Ishikawa (cell line): ENCODE data around the gene MPP4.

Experiments used
- CEBPB ChIP-seq: IDR thresholded peaks from 2 replicates; pipeline ENCODE4 v1.6.1; 2012
- CREB1 ChIP-seq: IDR thresholded peaks from 2 replicates; pipeline ENCODE4 v1.6.1; 2012; ENCODE audit warnings: low read depth
- EGR1 ChIP-seq: IDR thresholded peaks from 2 replicates; pipeline ENCODE4 v1.6.1; 2012
- EP300 ChIP-seq: IDR thresholded peaks from 2 replicates; pipeline ENCODE4 v1.6.1; 2012; ENCODE audit warnings: borderline replicate concordance
- FOXM1 ChIP-seq: IDR thresholded peaks from 2 replicates; pipeline ENCODE4 v1.6.1; 2012; ENCODE audit warnings: low read depth, borderline replicate concordance
- NFIC ChIP-seq: IDR thresholded peaks from 2 replicates; pipeline ENCODE4 v1.6.1; 2012
- RAD21 ChIP-seq: IDR thresholded peaks from 2 replicates; pipeline ENCODE4 v1.6.1; 2012; ENCODE audit warnings: low read depth
- TAF1 ChIP-seq: IDR thresholded peaks from 2 replicates; pipeline ENCODE4 v1.6.1; 2012; ENCODE audit warnings: low read depth, mild to moderate bottlenecking
- TCF12 ChIP-seq: IDR thresholded peaks from 2 replicates; pipeline ENCODE4 v1.6.1; 2012; ENCODE audit warnings: low read depth
- YY1 ChIP-seq: IDR thresholded peaks from 2 replicates; pipeline ENCODE4 v1.6.1; 2012; ENCODE audit warnings: low read depth
- ZBTB7A ChIP-seq: IDR thresholded peaks from 2 replicates; pipeline ENCODE4 v1.6.1; 2012; ENCODE audit warnings: low read depth
- TF ChIP-seq, protein P1 (sequence below): IDR thresholded peaks from 2 replicates; pipeline ENCODE4 v1.6.1; 2012
- TF ChIP-seq, protein P2 (sequence below): IDR thresholded peaks from 2 replicates; pipeline ENCODE4 v1.6.1; 2012
- TF ChIP-seq, protein P3 (sequence below): IDR thresholded peaks from 2 replicates; pipeline ENCODE4 v1.6.1; 2012; ENCODE audit warnings: low read depth, mild to moderate bottlenecking

DNA sequence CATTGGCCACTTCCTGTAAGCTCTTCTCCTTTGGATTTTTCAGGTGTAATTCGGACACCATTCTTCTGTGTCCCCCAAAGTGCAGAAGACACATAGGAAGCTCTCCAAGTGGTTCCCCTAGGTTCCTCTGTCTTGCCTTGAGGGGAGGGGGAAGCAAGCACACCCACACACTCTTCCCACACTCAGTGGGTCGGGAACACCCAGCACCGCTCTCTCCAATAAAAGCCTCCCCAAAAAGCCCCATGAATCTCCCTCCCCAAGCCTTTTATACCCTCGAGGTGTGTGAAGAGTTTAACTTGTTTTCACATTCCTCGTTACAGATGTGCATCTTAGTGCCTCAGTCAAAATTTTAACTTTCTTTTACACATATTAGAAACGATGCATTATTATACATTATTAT lies 45.2 kb downstream of the MPP4 start:
- no peak for TF ChIP-seq EP300
- no peak for TF ChIP-seq TAF1
- TF ChIP-seq, protein P1, sequence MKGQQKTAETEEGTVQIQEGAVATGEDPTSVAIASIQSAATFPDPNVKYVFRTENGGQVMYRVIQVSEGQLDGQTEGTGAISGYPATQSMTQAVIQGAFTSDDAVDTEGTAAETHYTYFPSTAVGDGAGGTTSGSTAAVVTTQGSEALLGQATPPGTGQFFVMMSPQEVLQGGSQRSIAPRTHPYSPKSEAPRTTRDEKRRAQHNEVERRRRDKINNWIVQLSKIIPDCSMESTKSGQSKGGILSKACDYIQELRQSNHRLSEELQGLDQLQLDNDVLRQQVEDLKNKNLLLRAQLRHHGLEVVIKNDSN: no peak
- TF ChIP-seq, protein P2, sequence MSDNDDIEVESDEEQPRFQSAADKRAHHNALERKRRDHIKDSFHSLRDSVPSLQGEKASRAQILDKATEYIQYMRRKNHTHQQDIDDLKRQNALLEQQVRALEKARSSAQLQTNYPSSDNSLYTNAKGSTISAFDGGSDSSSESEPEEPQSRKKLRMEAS: no peak
- no peak for TF ChIP-seq YY1
- TF ChIP-seq CEBPB: no peak
- TF ChIP-seq RAD21: no peak
- TF ChIP-seq, protein P3, sequence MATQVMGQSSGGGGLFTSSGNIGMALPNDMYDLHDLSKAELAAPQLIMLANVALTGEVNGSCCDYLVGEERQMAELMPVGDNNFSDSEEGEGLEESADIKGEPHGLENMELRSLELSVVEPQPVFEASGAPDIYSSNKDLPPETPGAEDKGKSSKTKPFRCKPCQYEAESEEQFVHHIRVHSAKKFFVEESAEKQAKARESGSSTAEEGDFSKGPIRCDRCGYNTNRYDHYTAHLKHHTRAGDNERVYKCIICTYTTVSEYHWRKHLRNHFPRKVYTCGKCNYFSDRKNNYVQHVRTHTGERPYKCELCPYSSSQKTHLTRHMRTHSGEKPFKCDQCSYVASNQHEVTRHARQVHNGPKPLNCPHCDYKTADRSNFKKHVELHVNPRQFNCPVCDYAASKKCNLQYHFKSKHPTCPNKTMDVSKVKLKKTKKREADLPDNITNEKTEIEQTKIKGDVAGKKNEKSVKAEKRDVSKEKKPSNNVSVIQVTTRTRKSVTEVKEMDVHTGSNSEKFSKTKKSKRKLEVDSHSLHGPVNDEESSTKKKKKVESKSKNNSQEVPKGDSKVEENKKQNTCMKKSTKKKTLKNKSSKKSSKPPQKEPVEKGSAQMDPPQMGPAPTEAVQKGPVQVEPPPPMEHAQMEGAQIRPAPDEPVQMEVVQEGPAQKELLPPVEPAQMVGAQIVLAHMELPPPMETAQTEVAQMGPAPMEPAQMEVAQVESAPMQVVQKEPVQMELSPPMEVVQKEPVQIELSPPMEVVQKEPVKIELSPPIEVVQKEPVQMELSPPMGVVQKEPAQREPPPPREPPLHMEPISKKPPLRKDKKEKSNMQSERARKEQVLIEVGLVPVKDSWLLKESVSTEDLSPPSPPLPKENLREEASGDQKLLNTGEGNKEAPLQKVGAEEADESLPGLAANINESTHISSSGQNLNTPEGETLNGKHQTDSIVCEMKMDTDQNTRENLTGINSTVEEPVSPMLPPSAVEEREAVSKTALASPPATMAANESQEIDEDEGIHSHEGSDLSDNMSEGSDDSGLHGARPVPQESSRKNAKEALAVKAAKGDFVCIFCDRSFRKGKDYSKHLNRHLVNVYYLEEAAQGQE: no peak
- no peak for TF ChIP-seq TCF12
- no peak for TF ChIP-seq CREB1
- TF ChIP-seq ZBTB7A: no peak
- TF ChIP-seq FOXM1: no peak
- no peak for TF ChIP-seq EGR1
- no peak for TF ChIP-seq NFIC
